MM.1S (cell line): ENCODE measurements around the gene FAM53A.
"Not testable (repeated sequence)": the region's sequence is repeated elsewhere in the genome, so short reads cannot be mapped to it uniquely, and the experiment has no call there.

Source experiments
- EZH2 ChIP-seq: fragments of 300-600 bp; sonication (generic); optimal IDR thresholded peaks from 2 replicates; pipeline ENCODE3; 2017; ENCODE audit warnings: low read depth, mild to moderate bottlenecking, antibody characterized with exemption, low read length, mixed read lengths
- TF ChIP-seq, protein P1 (sequence below): fragments of 300-600 bp; sonication (generic); IDR thresholded peaks from 2 replicates; pipeline ENCODE4 v1.5.1; 2016; ENCODE audit warnings: antibody characterized with exemption, low read length, mixed read lengths

GRCh38 chr4:1640716-1641503 is 43.2 kb downstream of the FAM53A start:
- TF ChIP-seq, protein P1, sequence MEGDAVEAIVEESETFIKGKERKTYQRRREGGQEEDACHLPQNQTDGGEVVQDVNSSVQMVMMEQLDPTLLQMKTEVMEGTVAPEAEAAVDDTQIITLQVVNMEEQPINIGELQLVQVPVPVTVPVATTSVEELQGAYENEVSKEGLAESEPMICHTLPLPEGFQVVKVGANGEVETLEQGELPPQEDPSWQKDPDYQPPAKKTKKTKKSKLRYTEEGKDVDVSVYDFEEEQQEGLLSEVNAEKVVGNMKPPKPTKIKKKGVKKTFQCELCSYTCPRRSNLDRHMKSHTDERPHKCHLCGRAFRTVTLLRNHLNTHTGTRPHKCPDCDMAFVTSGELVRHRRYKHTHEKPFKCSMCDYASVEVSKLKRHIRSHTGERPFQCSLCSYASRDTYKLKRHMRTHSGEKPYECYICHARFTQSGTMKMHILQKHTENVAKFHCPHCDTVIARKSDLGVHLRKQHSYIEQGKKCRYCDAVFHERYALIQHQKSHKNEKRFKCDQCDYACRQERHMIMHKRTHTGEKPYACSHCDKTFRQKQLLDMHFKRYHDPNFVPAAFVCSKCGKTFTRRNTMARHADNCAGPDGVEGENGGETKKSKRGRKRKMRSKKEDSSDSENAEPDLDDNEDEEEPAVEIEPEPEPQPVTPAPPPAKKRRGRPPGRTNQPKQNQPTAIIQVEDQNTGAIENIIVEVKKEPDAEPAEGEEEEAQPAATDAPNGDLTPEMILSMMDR: not testable (repeated sequence)
- not testable (repeated sequence) for TF ChIP-seq EZH2
